ENCODE measurements around the gene ADAM33. TPM values are rescaled to one million over a fixed set of nuclear protein-coding genes. Genes with fewer than 3 reads are reported as not detected.

ADAM33 gene
- total RNA-seq, 1 experiment from 2014 or later = 0.11 TPM

GRCh38 chr20:3705491-3705969, 23.7 kb upstream of the ADAM33 start:
- Histone ChIP-seq H3K79me2 (ENCODE audit: low read length) (no peaks in the 10 kb centered on the region), H3K9me3 (ENCODE audit: low read length) (no peaks in the 10 kb centered on the region), H3K4me3 (ENCODE audit: low read length) (no peak overlapping the region), H3K9ac (ENCODE audit: low read length) (no peak overlapping the region), H3F3A (ENCODE audit: low read length, unreplicated experiment) (no peaks in the 10 kb centered on the region), H3K27ac (ENCODE audit: low read length) (no peak overlapping the region), H3K9me2 (replicated peaks; ENCODE audit: low read length) (no peaks in the 10 kb centered on the region), H2AFZ (ENCODE audit: low read length) (no peak overlapping the region), H3K27me3 (ENCODE audit: low read length) (no peaks in the 10 kb centered on the region), H3K4me2 (ENCODE audit: low read length) (no peak overlapping the region), H3K4me1 (ENCODE audit: insufficient read depth, low read length) (no peaks in the 10 kb centered on the region), H3K36me3 (ENCODE audit: low read depth, low read length) (no peaks in the 10 kb centered on the region), H4K20me1 (ENCODE audit: low read length) (no peaks in the 10 kb centered on the region)
- DNase-seq (no peak), ATAC-seq (no peak)
- CTCF ChIA-PET = no interaction called here
- BruUV-seq (replicated peaks) = no TSS peak
- POLR2A ChIA-PET (ENCODE audit: unreplicated experiment) = no interaction called here
- no peak for TF ChIP-seq CTCF (conservative IDR thresholded peaks at IDR 0.05; ENCODE audit: low read depth, low read length)
- TF ChIP-seq EZH2phosphoT487 (IDR thresholded peaks at IDR 0.05; ENCODE audit: borderline replicate concordance, low read length) = no peak
- no peak for TF ChIP-seq EZH2 (IDR thresholded peaks at IDR 0.05; ENCODE audit: low read length, unreplicated experiment)
- intact Hi-C loops (cut with micrococcal nuclease) = no loop called here

- no peak overlapping the region for H3K4me3 ChIP-seq (ENCODE audit: low read length)
- ATAC-seq = no peak
- no peaks in the 10 kb centered on the region for H3K9me3 ChIP-seq (ENCODE audit: low read length)
- H3K9ac ChIP-seq (ENCODE audit: low read length) = no peak overlapping the region
- H3K27ac ChIP-seq (ENCODE audit: low read length) = no peak overlapping the region
- DNase-seq = no peak
- H2AFZ ChIP-seq (ENCODE audit: low read length) = no peak overlapping the region
- no TSS peak for BruUV-seq (replicated peaks)
- no peak overlapping the region for H3K4me2 ChIP-seq (ENCODE audit: low read length)
- no peaks in the 10 kb centered on the region for H3K36me3 ChIP-seq (ENCODE audit: low read depth, low read length)
- TF ChIP-seq EZH2 (IDR thresholded peaks at IDR 0.05; ENCODE audit: low read length, unreplicated experiment) = no peak
- TF ChIP-seq EZH2phosphoT487 (IDR thresholded peaks at IDR 0.05; ENCODE audit: borderline replicate concordance, low read length) = no peak
- no peak for TF ChIP-seq CTCF (conservative IDR thresholded peaks at IDR 0.05; ENCODE audit: low read depth, low read length)
- no peaks in the 10 kb centered on the region for H3K9me2 ChIP-seq (replicated peaks; ENCODE audit: low read length)
- H3F3A ChIP-seq (ENCODE audit: low read length, unreplicated experiment) = no peaks in the 10 kb centered on the region
- ChIA-PET CTCF (interaction anchor here (0.7 kb wide), 1 partner anchor 33 kb away, joined by 3 read pairs; no protein-coding TSS in a partner anchor), POLR2A (ENCODE audit: unreplicated experiment) (no interaction called here)
- H3K4me1 ChIP-seq (ENCODE audit: insufficient read depth, low read length) = no peaks in the 10 kb centered on the region
- no peaks in the 10 kb centered on the region for H3K27me3 ChIP-seq (ENCODE audit: low read length)
- no peaks in the 10 kb centered on the region for H3K79me2 ChIP-seq (ENCODE audit: low read length)
- intact Hi-C loops (cut with micrococcal nuclease) = no loop called here
- H4K20me1 ChIP-seq (ENCODE audit: low read length) = no peaks in the 10 kb centered on the region
Measured at GRCh38 chr20:3704087-3704486, 22.3 kb upstream of the ADAM33 start.

- Histone ChIP-seq H3K4me1 (ENCODE audit: insufficient read depth, low read length) (no peaks in the 10 kb centered on the region), H3F3A (ENCODE audit: low read length, unreplicated experiment) (no peaks in the 10 kb centered on the region), H2AFZ (ENCODE audit: low read length) (no peak overlapping the region), H3K36me3 (ENCODE audit: low read depth, low read length) (no peaks in the 10 kb centered on the region), H3K4me2 (ENCODE audit: low read length) (no peak overlapping the region), H3K4me3 (ENCODE audit: low read length) (no peak overlapping the region), H3K9ac (ENCODE audit: low read length) (no peak overlapping the region), H3K27me3 (ENCODE audit: low read length) (no peaks in the 10 kb centered on the region), H3K9me3 (ENCODE audit: low read length) (no peaks in the 10 kb centered on the region), H3K27ac (ENCODE audit: low read length) (no peak overlapping the region), H3K9me2 (replicated peaks; ENCODE audit: low read length) (no peaks in the 10 kb centered on the region), H4K20me1 (ENCODE audit: low read length) (no peaks in the 10 kb centered on the region), H3K79me2 (ENCODE audit: low read length) (no peaks in the 10 kb centered on the region)
- ATAC-seq = no peak
- ChIA-PET CTCF (no interaction called here), POLR2A (ENCODE audit: unreplicated experiment) (no interaction called here)
- no TSS peak for BruUV-seq (replicated peaks)
- no peak for TF ChIP-seq EZH2 (IDR thresholded peaks at IDR 0.05; ENCODE audit: low read length, unreplicated experiment)
- intact Hi-C loops (cut with micrococcal nuclease) = no loop called here
- DNase-seq = no peak
Measured at GRCh38 chr20:3702611-3703391, 21.0 kb upstream of the ADAM33 start.

All from PC-3 (cell line).